Stomach (tissue), 9 donors: ENCODE results near the gene CPA5. TPM values are rescaled to one million over a fixed set of nuclear protein-coding genes. Genes with fewer than 3 reads are reported as not detected.

Experiments
- DNase-seq, 2 donors: peaks; one replicate each; pipeline versions ENCODE4 v3.0.0 to v3.0.0-alpha.2; 2013 to 2019
- H3K27ac ChIP-seq, 5 donors: fragments of 200-600 bp in 4 of 5; sonication (generic) in 4 of 5; one replicate each; pipeline ENCODE4 v1.5.1; 2013 to 2019; ENCODE audit warnings: mild to moderate bottlenecking in 1 of 5, moderate library complexity in 1 of 5
- H3K27me3 ChIP-seq, 3 donors: fragments of 200-600 bp; sonication (generic); one replicate each; pipeline ENCODE4 v1.5.1; 2017 to 2019; ENCODE audit warnings: mixed run types in 1 of 3
- H3K36me3 ChIP-seq, 4 donors: fragments of 200-600 bp; sonication (generic); 1 replicate in 3 of 4; 2 replicates in 1 of 4; pipeline ENCODE4 v1.5.1; 2016 to 2019
- H3K4me1 ChIP-seq, 4 donors: fragments of 200-600 bp; sonication (generic); one replicate each; pipeline ENCODE4 v1.5.1; 2016 to 2019
- H3K4me3 ChIP-seq, 4 donors: fragments of 200-600 bp; sonication (generic) in 3 of 4; one replicate each; pipeline ENCODE4 v1.5.1; 2016 to 2019; ENCODE audit warnings: mild to moderate bottlenecking in 1 of 4
- H3K9me3 ChIP-seq, 4 donors: fragments of 200-600 bp; sonication (generic); one replicate each; pipeline ENCODE4 v1.5.1; 2016 to 2019
- EP300 ChIP-seq: sonication (generic); formaldehyde crosslinking; IDR thresholded peaks from one replicate; pipeline ENCODE4 v1.6.1; 2017; ENCODE audit warnings: antibody characterized with exemption
- POLR2A ChIP-seq, 4 donors: fragments of 450-650 bp; IDR thresholded peaks; one replicate each; pipeline ENCODE4 v1.6.1; 2016; ENCODE audit warnings: antibody characterized with exemption in 4 of 4, control low read depth in 2 of 4, mild to moderate bottlenecking in 1 of 4, moderate library complexity in 1 of 4
- POLR2AphosphoS5 ChIP-seq, 3 donors: sonication (generic); formaldehyde crosslinking; IDR thresholded peaks; one replicate each; pipeline ENCODE4 v1.6.1; 2016; ENCODE audit warnings: antibody characterized with exemption in 3 of 3
- WGBS, 5 donors: extraction: QIAGEN DNeasy Blood & Tissue Kit in 3 of 5; methylation state at CpG; one replicate each; pipeline versions ENCODE4 v1.1.5 to v1.1.7; 2013 to 2018; 5-methylcytosine and 5-hydroxymethylcytosine counted together
- intact Hi-C: fragments of 100-400 bp; cut with DNase I; formaldehyde crosslinking; loops from one replicate; pipeline ENCODE4 v1.15.1; 2023; ENCODE audit warnings: low total_unique reads
- polyA plus RNA-seq, 3 donors: library from polyadenylated mRNA; stranded (reverse); fragments of 200-250 nt; gene quantifications; one replicate each; pipeline ENCODE4 v1.2.3, GENCODE V29; 2013
- total RNA-seq, 5 donors: library from RNA; depleted of rRNA; stranded (reverse); fragments of >200 nt; gene quantifications; one replicate each; pipeline versions ENCODE4 v1.1.0 to v1.2.3, GENCODE V29; 2014 to 2016
- TF ChIP-seq, protein P1 (sequence below), 7 experiments: fragments of 450-650 bp in 4 of 7; fragments of 200-600 bp in 3 of 7; sonication (generic) in 3 of 7; IDR thresholded peaks; one replicate each; pipeline ENCODE4 v1.5.1; 2016 to 2019; ENCODE audit warnings: antibody characterized with exemption in 7 of 7, control low read depth in 2 of 7, mild to moderate bottlenecking in 1 of 7
- donor health status: healthy with polysubstance abuse.
- donor health status: Bipolar disorder and iron deficiency.
- donor health status: healthy.

Gene CPA5
- total and polyA plus RNA-seq, 8 donors: 0.48 TPM; not detected in 7

GRCh38 chr7:130303127-130303526 lies 41.5 kb upstream of the CPA5 start:
- Histone ChIP-seq H3K4me3 (no peak overlapping the region), H3K4me1 (no peaks in the 10 kb centered on the region), H3K27me3 (no peaks in the 10 kb centered on the region), H3K9me3 (no peaks in the 10 kb centered on the region), H3K36me3 (no peaks in the 10 kb centered on the region), H3K27ac (no peak overlapping the region)
- 23 to 34% (median 27%) methylated on average over 2 of the region's 2 CpGs for WGBS, 5 donors
- intact Hi-C loops: no loop called here
- TF ChIP-seq, protein P1, sequence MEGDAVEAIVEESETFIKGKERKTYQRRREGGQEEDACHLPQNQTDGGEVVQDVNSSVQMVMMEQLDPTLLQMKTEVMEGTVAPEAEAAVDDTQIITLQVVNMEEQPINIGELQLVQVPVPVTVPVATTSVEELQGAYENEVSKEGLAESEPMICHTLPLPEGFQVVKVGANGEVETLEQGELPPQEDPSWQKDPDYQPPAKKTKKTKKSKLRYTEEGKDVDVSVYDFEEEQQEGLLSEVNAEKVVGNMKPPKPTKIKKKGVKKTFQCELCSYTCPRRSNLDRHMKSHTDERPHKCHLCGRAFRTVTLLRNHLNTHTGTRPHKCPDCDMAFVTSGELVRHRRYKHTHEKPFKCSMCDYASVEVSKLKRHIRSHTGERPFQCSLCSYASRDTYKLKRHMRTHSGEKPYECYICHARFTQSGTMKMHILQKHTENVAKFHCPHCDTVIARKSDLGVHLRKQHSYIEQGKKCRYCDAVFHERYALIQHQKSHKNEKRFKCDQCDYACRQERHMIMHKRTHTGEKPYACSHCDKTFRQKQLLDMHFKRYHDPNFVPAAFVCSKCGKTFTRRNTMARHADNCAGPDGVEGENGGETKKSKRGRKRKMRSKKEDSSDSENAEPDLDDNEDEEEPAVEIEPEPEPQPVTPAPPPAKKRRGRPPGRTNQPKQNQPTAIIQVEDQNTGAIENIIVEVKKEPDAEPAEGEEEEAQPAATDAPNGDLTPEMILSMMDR (IDR thresholded peaks at IDR 0.05): no peak
- TF ChIP-seq POLR2A (IDR thresholded peaks at IDR 0.05): no peak
- no peak for DNase-seq

- no peak for DNase-seq
- no peaks in the 10 kb centered on the region for H3K4me1 ChIP-seq
- no peak for TF ChIP-seq POLR2A (IDR thresholded peaks at IDR 0.05)
- TF ChIP-seq, protein P1 (IDR thresholded peaks at IDR 0.05): no peak
- no peak for TF ChIP-seq EP300
- TF ChIP-seq POLR2AphosphoS5 (IDR thresholded peaks at IDR 0.05): no peak
- no peaks in the 10 kb centered on the region for H3K27me3 ChIP-seq
- no peak overlapping the region for H3K27ac ChIP-seq
- 51 to 66% (median 62%) methylated on average over 5 of the region's 5 CpGs for WGBS, 5 donors
- H3K36me3 ChIP-seq: no peaks in the 10 kb centered on the region
- H3K4me3 ChIP-seq: no peak overlapping the region
- intact Hi-C loops: no loop called here
- H3K9me3 ChIP-seq: no peaks in the 10 kb centered on the region
Measured at GRCh38 chr7:130303551-130303950, 41.1 kb upstream of the CPA5 start.

DNA sequence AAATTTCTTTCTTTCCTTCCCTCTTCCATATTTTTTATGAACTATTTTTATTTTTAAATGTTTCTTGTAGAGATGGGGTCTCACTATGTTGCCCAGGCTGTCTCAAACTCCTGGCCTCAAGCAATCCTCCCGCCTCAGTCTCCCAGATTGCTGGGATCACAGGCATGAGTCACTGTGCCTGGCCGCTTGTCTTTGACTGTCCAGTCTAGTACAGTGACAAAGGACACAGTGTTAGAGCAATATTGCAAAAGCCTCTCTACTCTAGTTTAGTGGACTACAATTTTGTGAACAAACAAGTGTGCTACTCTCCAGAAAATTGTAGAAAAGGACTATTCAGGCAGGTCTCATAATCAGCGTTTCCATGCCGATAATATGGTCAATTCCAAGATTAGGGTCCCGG lies 40.6 kb upstream of the CPA5 start:
- Histone ChIP-seq H3K36me3 (no peaks in the 10 kb centered on the region), H3K27me3 (no peaks in the 10 kb centered on the region), H3K27ac (no peak overlapping the region), H3K9me3 (no peaks in the 10 kb centered on the region), H3K4me1 (no peaks in the 10 kb centered on the region), H3K4me3 (no peak overlapping the region)
- 45 to 74% (median 62%) methylated on average over 5 of the region's 5 CpGs for WGBS, 5 donors
- no peak for DNase-seq
- TF ChIP-seq POLR2A (IDR thresholded peaks at IDR 0.05) (no peak), EP300 (no peak), POLR2AphosphoS5 (IDR thresholded peaks at IDR 0.05) (no peak)
- TF ChIP-seq, protein P1 (IDR thresholded peaks at IDR 0.05): no peak
- intact Hi-C loops: no loop called here

- intact Hi-C loops: no loop called here
- H3K4me1 ChIP-seq: no peaks in the 10 kb centered on the region
- TF ChIP-seq, protein P1 (IDR thresholded peaks at IDR 0.05): no peak
- TF ChIP-seq EP300 (no peak), POLR2A (IDR thresholded peaks at IDR 0.05) (no peak), POLR2AphosphoS5 (IDR thresholded peaks at IDR 0.05) (no peak)
- H3K27ac ChIP-seq: no peak overlapping the region
- WGBS, 5 donors: 81 to 95% (median 93%) methylated on average over 3 of the region's 3 CpGs
- no peak for DNase-seq
- no peak overlapping the region for H3K4me3 ChIP-seq
- no peaks in the 10 kb centered on the region for H3K36me3 ChIP-seq
- H3K9me3 ChIP-seq: no peaks in the 10 kb centered on the region
- no peaks in the 10 kb centered on the region for H3K27me3 ChIP-seq
Measured at GRCh38 chr7:130304878-130305277, 39.7 kb upstream of the CPA5 start.
